ENCODE data around the gene TSC2. TPM values are rescaled to one million over a fixed set of nuclear protein-coding genes. Genes with fewer than 3 reads are reported as not detected.

TSC2 gene
- total and polyA plus RNA-seq, 2 of the 13 experiments (the other 11 are each of a cell fraction or from before 2014, with no cell fraction given): 19.6 to 40.4 TPM

DNA sequence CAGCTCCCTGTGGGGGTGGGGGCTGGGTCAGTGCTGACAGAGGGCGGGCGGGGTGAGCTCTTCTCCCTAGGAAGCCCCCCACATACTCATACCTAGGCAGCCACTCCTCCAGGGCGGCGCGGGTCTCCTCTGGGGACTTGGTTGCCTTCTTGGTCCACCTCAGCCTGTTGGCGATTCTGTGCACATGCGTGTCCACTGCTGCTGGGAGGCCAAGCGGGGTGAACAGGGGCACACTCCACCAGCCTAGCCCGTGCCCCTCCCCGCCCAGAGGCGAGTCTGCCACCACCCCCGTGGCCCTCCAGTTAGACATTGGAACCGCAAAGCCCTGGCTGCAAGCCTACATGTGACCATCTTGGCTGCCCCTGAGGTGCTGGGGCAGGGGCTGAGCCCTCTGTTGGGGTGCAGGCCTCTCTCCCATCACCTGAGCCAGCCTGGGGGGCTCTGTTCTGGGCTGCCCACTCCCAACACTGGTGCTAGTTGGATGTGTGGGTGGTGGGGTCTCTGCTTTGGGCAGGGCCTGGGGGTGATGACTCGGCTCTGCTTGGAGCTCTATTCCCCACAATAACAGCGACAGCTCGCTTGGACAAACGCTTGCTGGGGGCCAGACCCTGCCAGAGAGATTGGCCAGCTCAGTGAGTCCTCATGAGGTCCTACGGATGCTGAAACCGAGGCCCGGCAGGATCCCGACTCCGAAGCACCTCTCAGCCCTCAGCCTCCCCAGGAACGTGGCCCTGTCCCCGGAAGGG, 7.6 kb upstream of the TSC2 start (continued):
- TF ChIP-seq IRF1 (CRISPR knock-in tag; IDR thresholded peaks at IDR 0.05; ENCODE audit: low read depth): no peak
- TF ChIP-seq ZNF280B (CRISPR knock-in tag; IDR thresholded peaks at IDR 0.05; ENCODE audit: borderline replicate concordance): 0 out of 2 replicates have a peak, but pooled peaks have one; percentile 30
- TF ChIP-seq TFDP1 (CRISPR knock-in tag; IDR thresholded peaks at IDR 0.05; ENCODE audit: borderline replicate concordance): no peak
- no peak for TF ChIP-seq ZNF607 (CRISPR knock-in tag; IDR thresholded peaks at IDR 0.05; ENCODE audit: borderline replicate concordance)
- TF ChIP-seq, protein P1, sequence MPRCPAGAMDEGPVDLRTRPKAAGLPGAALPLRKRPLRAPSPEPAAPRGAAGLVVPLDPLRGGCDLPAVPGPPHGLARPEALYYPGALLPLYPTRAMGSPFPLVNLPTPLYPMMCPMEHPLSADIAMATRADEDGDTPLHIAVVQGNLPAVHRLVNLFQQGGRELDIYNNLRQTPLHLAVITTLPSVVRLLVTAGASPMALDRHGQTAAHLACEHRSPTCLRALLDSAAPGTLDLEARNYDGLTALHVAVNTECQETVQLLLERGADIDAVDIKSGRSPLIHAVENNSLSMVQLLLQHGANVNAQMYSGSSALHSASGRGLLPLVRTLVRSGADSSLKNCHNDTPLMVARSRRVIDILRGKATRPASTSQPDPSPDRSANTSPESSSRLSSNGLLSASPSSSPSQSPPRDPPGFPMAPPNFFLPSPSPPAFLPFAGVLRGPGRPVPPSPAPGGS (CRISPR knock-in tag; IDR thresholded peaks at IDR 0.05): peak; percentile 12; the same call in 1 of the 2 replicates
- TF ChIP-seq, protein P2, sequence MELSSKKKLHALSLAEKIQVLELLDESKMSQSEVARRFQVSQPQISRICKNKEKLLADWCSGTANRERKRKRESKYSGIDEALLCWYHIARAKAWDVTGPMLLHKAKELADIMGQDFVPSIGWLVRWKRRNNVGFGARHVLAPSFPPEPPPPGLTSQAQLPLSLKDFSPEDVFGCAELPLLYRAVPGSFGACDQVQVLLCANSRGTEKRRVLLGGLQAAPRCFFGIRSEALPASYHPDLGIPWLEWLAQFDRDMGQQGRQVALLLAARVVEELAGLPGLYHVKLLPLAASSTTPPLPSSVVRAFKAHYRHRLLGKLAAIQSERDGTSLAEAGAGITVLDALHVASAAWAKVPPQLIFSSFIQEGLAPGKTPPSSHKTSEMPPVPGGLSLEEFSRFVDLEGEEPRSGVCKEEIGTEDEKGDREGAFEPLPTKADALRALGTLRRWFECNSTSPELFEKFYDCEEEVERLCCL (CRISPR knock-in tag; IDR thresholded peaks at IDR 0.05; ENCODE audit: borderline replicate concordance): 0 out of 2 replicates have a peak, but pooled peaks have one; percentile 32
- TF ChIP-seq ZNF446 (CRISPR knock-in tag; IDR thresholded peaks at IDR 0.05): no peak
- 0 out of 2 replicates have a peak, but pooled peaks have one; percentile 52 for TF ChIP-seq DNMT1 (CRISPR knock-in tag; IDR thresholded peaks at IDR 0.05)
- TF ChIP-seq AGO2 (optimal IDR thresholded peaks at IDR 0.05; ENCODE audit: low read depth, low read length): peak; percentile 14
- TF ChIP-seq SP4 (CRISPR knock-in tag; IDR thresholded peaks at IDR 0.05): 0 out of 2 replicates have a peak, but pooled peaks have one; percentile 48
- TF ChIP-seq SIX4 (CRISPR knock-in tag; IDR thresholded peaks at IDR 0.05): no peak
- TF ChIP-seq ZNF468 (CRISPR knock-in tag; IDR thresholded peaks at IDR 0.05): no peak
